Immature natural killer cell (primary cell): ENCODE measurements around the gene P2RY13. TPM values are rescaled to one million over a fixed set of nuclear protein-coding genes. Genes with fewer than 3 reads are reported as not detected.

Experiments
- DNase-seq, 3 donors: peaks; one replicate each; pipeline ENCODE4 v3.0.0; 2022; ENCODE audit warnings: mixed read lengths in 1 of 3
- H3K27ac Mint-ChIP-seq, 6 donors: one replicate each; pipeline ENCODE4 v1.8.0; 2020; ENCODE audit warnings: mixed read lengths in 6 of 6, mild to moderate bottlenecking in 5 of 6, inconsistent platforms in 4 of 6, moderate library complexity in 3 of 6
- H3K27me3 Mint-ChIP-seq, 3 donors: one replicate each; pipeline ENCODE4 v1.8.0; 2020 to 2021; ENCODE audit warnings: low read depth in 3 of 3, mild to moderate bottlenecking in 3 of 3, mixed read lengths in 3 of 3, moderate library complexity in 3 of 3, inconsistent platforms in 1 of 3
- H3K36me3 Mint-ChIP-seq, 3 donors: one replicate each; pipeline ENCODE4 v1.8.0; 2020; ENCODE audit warnings: mixed read lengths in 3 of 3, inconsistent platforms in 2 of 3, mild to moderate bottlenecking in 2 of 3
- H3K4me1 Mint-ChIP-seq, 2 donors: one replicate each; pipeline ENCODE4 v1.8.0; 2020; ENCODE audit warnings: inconsistent platforms in 2 of 2, mild to moderate bottlenecking in 2 of 2, mixed read lengths in 2 of 2, moderate library complexity in 1 of 2
- H3K4me3 Mint-ChIP-seq, 5 donors: one replicate each; pipeline ENCODE4 v1.8.0; 2020; ENCODE audit warnings: mild to moderate bottlenecking in 5 of 5, mixed read lengths in 5 of 5, inconsistent platforms in 3 of 5, moderate library complexity in 3 of 5
- H3K9me3 Mint-ChIP-seq, 6 donors: one replicate each; pipeline ENCODE4 v1.8.0; 2020; ENCODE audit warnings: mild to moderate bottlenecking in 6 of 6, mixed read lengths in 6 of 6, inconsistent platforms in 4 of 6, moderate library complexity in 3 of 6
- polyA plus RNA-seq, 3 donors: library from polyadenylated mRNA; unstranded; fragments of 300-500 nt; fragmentation: Illumina TruSeq; gene quantifications; one replicate each; pipeline ENCODE4 v1.2.3, GENCODE V29; 2021

P2RY13 gene
- under 1 TPM in 2 of 3 donors, not detected in 1; 0.18 to 0.50 TPM for polyA plus RNA-seq

DNA sequence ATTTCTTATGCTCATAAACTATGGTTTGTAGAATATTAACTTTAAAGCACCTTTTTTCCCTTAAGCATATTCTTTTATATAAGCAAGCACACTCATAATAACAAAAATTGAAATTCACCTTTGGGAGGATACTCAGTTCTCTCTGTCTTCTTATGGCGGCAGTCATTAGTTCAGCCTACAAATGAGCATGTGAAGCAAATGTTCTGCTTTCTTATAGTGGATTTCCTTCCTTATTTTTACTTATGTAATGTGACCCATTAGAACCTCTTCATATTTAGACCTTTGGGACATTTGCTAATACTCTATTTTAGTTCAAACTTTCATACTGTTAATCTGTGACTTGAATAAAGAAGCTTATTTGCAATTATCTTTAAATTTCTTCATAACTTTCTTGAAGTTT, at the start of gene P2RY13:
TSS of gene P2RY13 (minus strand) at position 187 of the 400 bp plus-strand sequence. CDS start at position 166, 21 bp downstream.
- Mint-ChIP-seq H3K9me3 (no peaks in the 10 kb centered on the region), H3K36me3 (no peaks in the 10 kb centered on the region), H3K4me3 (peak within 1 kb of the TSS; percentile 36 to 80 (median 64)), H3K4me1 (peaks cover 19 to 34% of the 10 kb centered on the region in 2 donors), H3K27ac (peak within 1 kb of the TSS; percentile 64 to 79 (median 74)), H3K27me3 (peaks cover 0 to 5% (median 2%) of the 10 kb centered on the region in 3 donors)
- DNase-seq: no peak

DNA sequence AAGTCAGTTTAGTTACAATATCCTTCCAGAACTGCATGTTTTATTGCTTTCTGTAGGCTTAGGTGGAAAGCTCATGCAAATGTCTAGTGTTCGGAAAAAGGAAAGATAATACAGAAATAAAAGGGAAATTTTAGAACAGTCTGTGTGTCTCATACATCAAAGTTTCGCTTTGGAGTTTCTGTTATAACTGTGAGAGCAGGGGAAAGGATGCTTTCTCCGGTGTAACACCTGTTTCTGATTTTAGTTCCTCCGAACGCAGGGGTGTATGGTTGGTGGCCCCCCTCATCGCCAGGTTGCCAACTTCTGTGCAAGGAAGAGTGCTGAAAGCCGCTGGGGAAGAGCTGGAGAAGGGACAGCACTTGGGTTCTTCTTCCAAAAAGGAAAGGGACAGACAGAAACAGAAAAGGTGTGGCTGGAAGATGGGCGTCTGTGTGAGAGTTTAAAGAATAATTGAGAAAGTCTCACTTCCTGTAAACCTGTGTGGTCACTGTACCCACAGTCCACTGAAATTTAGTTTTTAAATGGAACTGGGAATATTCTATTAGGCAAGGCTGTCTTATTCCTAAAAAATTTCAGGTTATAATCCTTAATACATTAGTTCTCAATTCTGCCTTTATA, 48.5 kb upstream of the P2RY13 start:
- H3K27ac Mint-ChIP-seq: no peak overlapping the region
- no peaks in the 10 kb centered on the region for H3K4me1 Mint-ChIP-seq
- no peak for DNase-seq
- H3K27me3 Mint-ChIP-seq: peaks cover 0 to 2% (median 2%) of the 10 kb centered on the region in 3 donors
- H3K36me3 Mint-ChIP-seq: no peaks in the 10 kb centered on the region
- no peaks in the 10 kb centered on the region for H3K9me3 Mint-ChIP-seq
- H3K4me3 Mint-ChIP-seq: no peak overlapping the region

DNA sequence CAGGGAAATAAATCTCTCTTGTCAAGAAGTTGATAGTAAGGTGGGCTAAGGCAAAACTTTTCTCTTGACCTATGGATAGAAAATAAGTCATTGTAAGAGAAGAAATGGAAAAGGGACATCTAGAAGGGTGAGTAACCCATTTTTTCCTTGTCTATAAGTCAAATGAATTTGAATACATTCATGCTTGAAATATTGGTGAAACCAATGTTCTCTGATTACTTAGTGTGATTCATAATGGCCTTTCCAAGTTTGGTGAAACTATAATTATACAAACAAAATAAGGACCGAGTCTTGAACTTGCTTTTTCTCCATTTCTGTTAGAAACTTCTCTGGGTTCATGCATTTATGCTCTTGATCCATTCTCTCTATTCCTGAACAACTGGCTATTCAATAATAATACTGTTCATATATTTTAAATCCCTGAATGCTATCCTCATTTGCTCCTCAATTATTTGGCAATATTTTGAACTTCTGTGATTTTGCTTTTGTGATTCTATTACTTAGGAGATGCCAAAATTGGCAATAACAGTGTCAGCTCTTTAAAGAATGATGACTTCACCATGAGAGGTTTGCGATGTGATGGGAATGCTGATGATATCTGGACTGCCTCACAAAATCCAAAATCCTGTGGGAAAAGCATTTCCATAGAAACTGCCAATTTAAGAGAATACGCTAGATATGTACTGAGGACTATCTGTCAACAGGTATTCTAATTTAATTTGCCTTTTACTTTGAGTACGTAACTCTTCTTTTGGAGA, 42.9 kb upstream of the P2RY13 start:
- Mint-ChIP-seq H3K36me3 (no peaks in the 10 kb centered on the region), H3K27me3 (peaks cover 0 to 2% (median 0%) of the 10 kb centered on the region in 3 donors), H3K27ac (no peak overlapping the region), H3K9me3 (no peaks in the 10 kb centered on the region), H3K4me1 (no peaks in the 10 kb centered on the region), H3K4me3 (no peak overlapping the region)
- DNase-seq: no peak

DNA sequence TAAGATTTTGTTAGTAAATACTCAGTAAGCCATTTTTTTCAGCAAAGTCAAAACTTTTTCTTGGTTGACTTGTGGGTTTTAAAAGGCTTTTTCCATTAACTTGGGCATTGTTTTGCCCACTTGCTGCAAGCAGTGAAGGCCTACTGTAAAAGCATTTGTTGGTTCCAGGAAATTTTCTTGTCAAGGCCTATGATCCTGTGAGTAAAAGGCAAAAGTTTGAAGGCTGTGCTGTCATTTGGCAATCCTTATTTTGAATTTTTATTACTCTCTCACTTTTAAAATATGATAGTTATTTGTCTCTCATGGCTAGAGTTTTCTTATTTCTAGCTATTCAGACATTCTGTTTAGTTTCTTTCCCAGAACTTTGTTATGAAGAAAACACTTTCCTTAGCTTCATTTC, 42.2 kb upstream of the P2RY13 start:
- no peaks in the 10 kb centered on the region for H3K4me1 Mint-ChIP-seq

GRCh38 chr3:151367448-151367847, 38.1 kb upstream of the P2RY13 start:
- no peaks in the 10 kb centered on the region for H3K4me1 Mint-ChIP-seq
- DNase-seq: no peak
- H3K27me3 Mint-ChIP-seq: no peaks in the 10 kb centered on the region
- no peak overlapping the region for H3K4me3 Mint-ChIP-seq
- no peaks in the 10 kb centered on the region for H3K36me3 Mint-ChIP-seq
- no peaks in the 10 kb centered on the region for H3K9me3 Mint-ChIP-seq
- H3K27ac Mint-ChIP-seq: no peak overlapping the region

More for the DNA sequence above, 42.2 kb upstream of the P2RY13 start:
- Mint-ChIP-seq H3K4me3 (no peak overlapping the region), H3K27me3 (peaks cover 0 to 2% (median 0%) of the 10 kb centered on the region in 3 donors), H3K27ac (no peak overlapping the region), H3K36me3 (no peaks in the 10 kb centered on the region), H3K9me3 (no peaks in the 10 kb centered on the region)
- DNase-seq: no peak

DNA sequence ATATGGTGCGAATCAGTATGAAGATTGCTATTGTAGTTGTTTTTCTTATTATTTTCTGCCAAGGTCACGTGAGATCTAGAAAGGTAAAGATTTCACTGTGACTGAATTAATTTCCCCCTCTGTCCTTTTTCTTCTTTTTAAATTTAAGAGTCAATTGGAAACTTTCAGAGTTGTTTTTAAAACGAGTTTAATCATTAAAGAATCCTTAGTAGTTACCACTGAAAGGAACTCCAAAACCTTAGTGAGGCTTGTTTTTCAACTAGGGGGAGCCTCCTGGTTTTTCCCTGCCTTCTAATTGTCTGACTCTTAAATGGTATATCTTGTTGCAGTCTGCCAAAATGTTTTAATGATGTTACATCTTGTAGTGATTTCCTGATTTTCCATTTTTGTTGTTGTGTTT, 37.6 kb upstream of the P2RY13 start:
- no peak overlapping the region for H3K4me3 Mint-ChIP-seq
- H3K27me3 Mint-ChIP-seq: peaks cover 0 to 3% (median 2%) of the 10 kb centered on the region in 3 donors
- no peak overlapping the region for H3K27ac Mint-ChIP-seq
- H3K4me1 Mint-ChIP-seq: no peaks in the 10 kb centered on the region
- DNase-seq: no peak
- no peaks in the 10 kb centered on the region for H3K9me3 Mint-ChIP-seq
- no peaks in the 10 kb centered on the region for H3K36me3 Mint-ChIP-seq

- Mint-ChIP-seq H3K27ac (no peak overlapping the region), H3K9me3 (no peaks in the 10 kb centered on the region), H3K36me3 (no peaks in the 10 kb centered on the region), H3K27me3 (peaks cover 0 to 4% (median 2%) of the 10 kb centered on the region in 3 donors), H3K4me1 (no peaks in the 10 kb centered on the region), H3K4me3 (no peak overlapping the region)
- no peak for DNase-seq
Observed at GRCh38 chr3:151362751-151363174, 33.4 kb upstream of the P2RY13 start.

DNA sequence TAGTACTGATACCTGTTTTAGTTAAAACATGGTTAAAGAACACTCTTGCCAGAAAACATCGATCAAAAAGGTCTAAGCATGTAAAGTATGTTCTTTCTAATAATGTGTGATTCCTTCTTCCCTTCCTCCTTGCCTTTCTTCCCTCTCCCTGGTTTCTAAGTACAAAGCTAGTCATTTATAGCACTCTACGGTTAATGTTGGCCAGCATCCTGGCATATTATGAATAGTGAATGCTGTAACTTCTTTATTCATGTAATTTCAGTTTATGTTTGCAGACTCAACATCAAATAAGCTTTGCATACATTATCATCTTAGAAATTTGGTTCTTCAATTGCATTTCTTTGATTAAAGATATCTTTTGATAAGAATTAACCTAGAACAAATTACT, 28.1 kb upstream of the P2RY13 start:
- H3K9me3 Mint-ChIP-seq: no peaks in the 10 kb centered on the region
- no peak overlapping the region for H3K4me3 Mint-ChIP-seq
- no peak for DNase-seq
- no peaks in the 10 kb centered on the region for H3K4me1 Mint-ChIP-seq
- H3K27ac Mint-ChIP-seq: peak overlapping the region in 1 of 6 donors; percentile 24
- H3K36me3 Mint-ChIP-seq: no peaks in the 10 kb centered on the region
- peaks cover 0 to 4% (median 2%) of the 10 kb centered on the region in 3 donors for H3K27me3 Mint-ChIP-seq

GRCh38 chr3:151356794-151357462, 27.6 kb upstream of the P2RY13 start:
- H3K27ac Mint-ChIP-seq: peak overlapping the region in 1 of 6 donors; percentile 24
- DNase-seq: no peak
- H3K4me3 Mint-ChIP-seq: no peak overlapping the region
- H3K27me3 Mint-ChIP-seq: peaks cover 0 to under 1% (median 0%) of the 10 kb centered on the region in 3 donors
- no peaks in the 10 kb centered on the region for H3K4me1 Mint-ChIP-seq
- no peaks in the 10 kb centered on the region for H3K9me3 Mint-ChIP-seq
- H3K36me3 Mint-ChIP-seq: no peaks in the 10 kb centered on the region

DNA sequence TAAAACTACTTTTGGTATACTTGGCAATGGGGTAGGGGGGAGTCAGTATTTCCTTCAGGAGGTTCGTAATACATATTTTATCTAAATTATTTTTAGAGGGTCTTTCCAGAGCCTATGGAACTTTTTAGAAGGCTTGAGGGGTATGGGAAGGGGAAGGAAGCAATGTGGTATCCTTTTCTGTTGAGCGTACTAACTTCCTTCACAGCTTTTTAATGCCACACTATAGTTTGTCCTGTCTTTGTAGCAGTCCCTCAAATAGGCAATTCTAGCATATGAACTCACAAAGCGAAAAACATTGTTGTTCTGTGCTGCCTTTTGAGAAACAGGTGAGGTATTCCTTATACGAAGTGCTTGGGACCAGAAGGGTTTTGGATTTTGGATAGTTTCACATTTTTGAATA, 22.3 kb upstream of the P2RY13 start:
- Mint-ChIP-seq H3K27ac (no peak overlapping the region), H3K27me3 (peaks cover 0 to 6% (median 5%) of the 10 kb centered on the region in 3 donors), H3K36me3 (no peaks in the 10 kb centered on the region), H3K4me1 (peaks cover 10 to 15% of the 10 kb centered on the region in 2 donors), H3K9me3 (no peaks in the 10 kb centered on the region), H3K4me3 (no peak overlapping the region)
- no peak for DNase-seq

GRCh38 chr3:151351219-151351618, 21.9 kb upstream of the P2RY13 start:
- no peaks in the 10 kb centered on the region for H3K36me3 Mint-ChIP-seq
- no peaks in the 10 kb centered on the region for H3K9me3 Mint-ChIP-seq
- no peak overlapping the region for H3K27ac Mint-ChIP-seq
- H3K27me3 Mint-ChIP-seq: peaks cover 0 to 6% (median 5%) of the 10 kb centered on the region in 3 donors
- H3K4me3 Mint-ChIP-seq: no peak overlapping the region
- H3K4me1 Mint-ChIP-seq: peaks cover 14 to 19% of the 10 kb centered on the region in 2 donors
- DNase-seq: no peak

DNA sequence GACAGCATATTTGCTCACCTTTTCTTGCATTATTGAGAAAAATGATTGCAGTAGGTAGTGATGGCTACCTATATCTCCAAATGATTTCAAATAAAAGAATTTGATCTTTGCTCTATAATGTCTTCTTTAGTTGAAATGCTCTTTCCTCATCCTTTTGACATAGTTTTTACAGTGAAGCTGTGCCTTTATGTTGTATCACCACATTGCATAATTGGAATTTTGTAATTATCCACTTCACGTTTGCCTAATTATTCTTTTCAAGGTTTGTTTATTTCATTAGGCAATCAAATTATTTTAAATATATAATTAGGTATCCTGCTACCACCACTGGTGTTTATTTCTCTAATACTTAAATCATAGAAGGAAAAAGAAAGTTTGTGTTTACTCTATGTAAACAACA, 21.3 kb upstream of the P2RY13 start:
- Mint-ChIP-seq H3K36me3 (no peaks in the 10 kb centered on the region), H3K4me1 (peaks cover 20 to 25% of the 10 kb centered on the region in 2 donors), H3K9me3 (no peaks in the 10 kb centered on the region), H3K27ac (no peak overlapping the region), H3K27me3 (peaks cover 0 to 6% (median 5%) of the 10 kb centered on the region in 3 donors), H3K4me3 (no peak overlapping the region)
- no peak for DNase-seq

DNA sequence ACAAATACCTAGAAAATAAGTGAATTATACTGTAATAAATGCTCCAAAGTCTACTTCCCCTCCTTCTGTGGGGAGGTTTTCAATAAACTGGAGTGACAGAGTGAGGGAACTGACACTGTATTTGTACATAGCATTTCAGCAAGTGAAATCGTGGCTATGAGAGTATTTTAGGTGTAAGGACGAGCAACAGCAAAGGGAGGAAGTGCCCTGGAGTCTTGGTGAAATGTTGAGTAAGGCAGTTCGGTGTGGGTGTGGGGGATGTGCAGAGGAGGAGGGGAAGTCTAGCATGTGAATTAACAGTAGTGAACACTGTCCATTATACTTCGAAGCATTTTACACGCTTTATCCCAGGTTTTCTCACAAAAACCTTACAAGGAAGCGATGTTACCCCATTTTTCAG, 18.1 kb upstream of the P2RY13 start:
- Mint-ChIP-seq H3K36me3 (no peaks in the 10 kb centered on the region), H3K4me3 (peak overlapping the region in 1 of 5 donors; percentile 3), H3K27me3 (peaks cover 2 to 9% (median 6%) of the 10 kb centered on the region in 3 donors), H3K27ac (peak overlapping the region in 2 of 6 donors; percentile 28 to 62), H3K4me1 (peaks cover 20 to 31% of the 10 kb centered on the region in 2 donors), H3K9me3 (no peaks in the 10 kb centered on the region)
- peak in 1 of 3 donors; percentile 9 for DNase-seq

GRCh38 chr3:151346292-151346691, 16.9 kb upstream of the P2RY13 start:
- DNase-seq: peak; percentile 19 to 44 (median 34)
- Mint-ChIP-seq H3K36me3 (no peaks in the 10 kb centered on the region), H3K27ac (peak overlapping the region in 5 of 6 donors; percentile 30 to 67 (median 61)), H3K4me3 (peak overlapping the region; percentile 0 to 60 (median 55)), H3K9me3 (no peaks in the 10 kb centered on the region), H3K4me1 (peaks cover 20 to 31% of the 10 kb centered on the region in 2 donors), H3K27me3 (peaks cover 2 to 9% (median 6%) of the 10 kb centered on the region in 3 donors)
